HCT116 (cell line): ENCODE measurements around the gene GMIP. TPM values are rescaled to one million over a fixed set of nuclear protein-coding genes. Genes with fewer than 3 reads are reported as not detected.

Experiments used
- ATAC-seq: fragments of 200-7000 bp; cut with Tn5 transposase; 2 replicates; pipeline ENCODE4 v1.9.1; 2020; ENCODE audit warnings: mild to moderate bottlenecking, moderate library complexity
- BruUV-seq: library from RNA; stranded (reverse); fragments of 400-500 nt; replicated peaks from 2 replicates; lab custom pipeline; 2021; lab: Mats Ljungman, UMichigan
- CTCF ChIA-PET: fragments of 300-600 bp; sonication (Branson Sonifier 250); formaldehyde crosslinking; loops from one replicate; lab custom pipeline; 2021; ENCODE audit warnings: antibody characterized with exemption; lab: Charles Lee
- POLR2A ChIA-PET: fragments of 300-600, 350-600 bp; sonication (Branson Sonifier 250); formaldehyde crosslinking; loops from one replicate; lab custom pipeline; 2021; ENCODE audit warnings: antibody characterized with exemption; lab: Charles Lee
- RAD21 ChIA-PET, 2 experiments: fragments of 300-600 bp; sonication (Branson Sonifier 250); formaldehyde crosslinking; loops; one replicate each; lab custom pipeline; 2023; ENCODE audit warnings: low total read pairs in 2 of 2; ENCODE audit not compliant: uncharacterized antibody in 2 of 2, unreplicated experiment in 2 of 2, low non-redundant PET in 1 of 2; lab: Charles Lee
- DNase-seq: peaks from one replicate; pipeline ENCODE4 v3.0.0-alpha.2; 2010; ENCODE audit warnings: low read depth, low spot score
- H2AFZ ChIP-seq: fragments of 200-600 bp; shearing (Covaris generic), sonication (generic); 2 replicates; pipeline ENCODE4 v1.6.1; 2017; ENCODE audit warnings: low read depth, mixed run types, mixed read lengths, antibody characterized with exemption, low read length; ENCODE audit not compliant: poor library complexity, severe bottlenecking
- H3K27ac ChIP-seq: 2 replicates; pipeline ENCODE4 v1.5.1; 2012; ENCODE audit warnings: low read depth, low read length
- H3K27me3 ChIP-seq: fragments of 200-600 bp; sonication (generic); 2 replicates; pipeline ENCODE4 v1.6.1; 2016; ENCODE audit warnings: mixed run types, low read length, mixed read lengths; ENCODE audit not compliant: insufficient read depth
- H3K36me3 ChIP-seq, 2 experiments: fragments of 200-500 bp in 1 of 2; fragments of 200-600 bp in 1 of 2; sonication (Bioruptor generic) in 1 of 2; sonication (generic) in 1 of 2; 2 replicates each; pipeline versions ENCODE4 v1.5.1 to v1.6.1; 2014 to 2016; ENCODE audit warnings: low read length in 2 of 2, inconsistent platforms in 1 of 2, mixed read lengths in 1 of 2, mixed run types in 1 of 2; ENCODE audit not compliant: insufficient read depth in 2 of 2, control insufficient read depth in 1 of 2
- H3K4me1 ChIP-seq, 2 experiments: fragments of 200-600 bp in 1 of 2; sonication (generic) in 1 of 2; 2 replicates each; pipeline versions ENCODE4 v1.5.1 to v1.6.1; 2012 to 2017; ENCODE audit warnings: low read length in 2 of 2, inconsistent platforms in 1 of 2, mild to moderate bottlenecking in 1 of 2, mixed read lengths in 1 of 2, mixed run types in 1 of 2, moderate library complexity in 1 of 2; ENCODE audit not compliant: insufficient read depth in 2 of 2, control insufficient read depth in 1 of 2
- H3K4me2 ChIP-seq: fragments of 200-600 bp; sonication (generic); 2 replicates; pipeline ENCODE4 v1.6.1; 2017; ENCODE audit warnings: mixed run types, low read length, mixed read lengths
- H3K4me3 ChIP-seq, 2 experiments: fragments of 200-600 bp in 1 of 2; sonication (generic) in 1 of 2; replicated peaks in 1 of 2; 2 replicates each; pipeline ENCODE4 v1.5.1; 2011 to 2016; ENCODE audit warnings: low read length in 2 of 2, control low read depth in 1 of 2, low read depth in 1 of 2, mild to moderate bottlenecking in 1 of 2, mixed read lengths in 1 of 2, mixed run types in 1 of 2
- H3K79me2 ChIP-seq: fragments of 200-600 bp; sonication (generic); 2 replicates; pipeline ENCODE4 v1.6.1; 2017; ENCODE audit warnings: mild to moderate bottlenecking, mixed run types, low read length, moderate library complexity, mixed read lengths; ENCODE audit not compliant: insufficient read depth
- H3K9ac ChIP-seq: fragments of 200-600 bp; sonication (generic); 2 replicates; pipeline ENCODE4 v1.6.1; 2016; ENCODE audit warnings: low read length, mixed read lengths
- H3K9me2 ChIP-seq: fragments of 200-600 bp; sonication (generic), shearing (Covaris generic); 2 replicates; pipeline ENCODE4 v1.6.1; 2017; ENCODE audit warnings: mixed run types, mild to moderate bottlenecking, moderate library complexity; ENCODE audit not compliant: insufficient read depth
- H3K9me3 ChIP-seq, 2 experiments: fragments of 200-500 bp in 1 of 2; fragments of 200-600 bp in 1 of 2; sonication (Bioruptor generic) in 1 of 2; sonication (generic) in 1 of 2; 2 replicates each; pipeline ENCODE4 v1.6.1; 2014 to 2017; ENCODE audit warnings: low read length in 2 of 2, mixed read lengths in 2 of 2, inconsistent platforms in 1 of 2, low read depth in 1 of 2, mild to moderate bottlenecking in 1 of 2, mixed run types in 1 of 2, moderate library complexity in 1 of 2; ENCODE audit not compliant: control insufficient read depth in 1 of 2, insufficient read depth in 1 of 2
- H4K20me1 ChIP-seq: fragments of 200-600 bp; sonication (generic), shearing (Covaris generic); 2 replicates; pipeline ENCODE4 v1.6.1; 2017; ENCODE audit warnings: mixed run types, mild to moderate bottlenecking, moderate library complexity; ENCODE audit not compliant: insufficient read depth
- CEBPB ChIP-seq: IDR thresholded peaks from 2 replicates; pipeline ENCODE4 v1.6.1; 2012; ENCODE audit warnings: low read depth
- CTCF ChIP-seq, 3 experiments: fragments of 200-600 bp in 1 of 3; sonication (generic) in 1 of 3; IDR thresholded peaks in 2 of 3; conservative IDR thresholded peaks in 1 of 3; 2 replicates each; pipeline ENCODE4 v1.5.1; 2012 to 2017; ENCODE audit warnings: low read depth in 2 of 3, low read length in 2 of 3, antibody characterized with exemption in 1 of 3, borderline replicate concordance in 1 of 3, control low read depth in 1 of 3, mild to moderate bottlenecking in 1 of 3, mixed read lengths in 1 of 3, mixed run types in 1 of 3, moderate library complexity in 1 of 3; ENCODE audit not compliant: insufficient read depth in 1 of 3
- EGR1 ChIP-seq: IDR thresholded peaks from 2 replicates; pipeline ENCODE4 v1.6.1; 2012; ENCODE audit warnings: low read depth
- ELF1 ChIP-seq: IDR thresholded peaks from 2 replicates; pipeline ENCODE4 v1.6.1; 2012; ENCODE audit warnings: low read depth, borderline replicate concordance
- FOSL1 ChIP-seq: IDR thresholded peaks from 2 replicates; pipeline ENCODE4 v1.6.1; 2012; ENCODE audit warnings: low read depth
- JUND ChIP-seq: IDR thresholded peaks from 2 replicates; pipeline ENCODE4 v1.6.1; 2012
- MAX ChIP-seq: IDR thresholded peaks from 2 replicates; pipeline ENCODE4 v1.6.1; 2012
- POLR2AphosphoS5 ChIP-seq: IDR thresholded peaks from 2 replicates; pipeline ENCODE4 v1.6.1; 2011; ENCODE audit warnings: mild to moderate bottlenecking, low read depth, low read length, moderate library complexity
- ZFX ChIP-seq: fragments of 450-650 bp; IDR thresholded peaks from 2 replicates; pipeline ENCODE4 v1.6.1; 2017
- intact Hi-C: fragments of 100-400 bp; cut with micrococcal nuclease; formaldehyde crosslinking; loops from 2 replicates; pipeline ENCODE4 v1.10.0; 2022
- total RNA-seq: library from RNA; stranded (reverse); gene quantifications from one replicate; pipeline ENCODE4 v1.2.1, GENCODE V29; 2021; ENCODE audit not compliant: unreplicated experiment

Gene GMIP
- total RNA-seq, 1 experiment from 2014 or later, result 16.3 TPM

GRCh38 chr19:19674315-19674714 lies 30.9 kb upstream of the GMIP start:
- Histone ChIP-seq H3K9me3 (peaks cover 12 to 17% of the 10 kb centered on the region in 2 experiments), H3K36me3 (peaks cover 2 to 39% of the 10 kb centered on the region in 2 experiments), H4K20me1 (no peaks in the 10 kb centered on the region)

More at GRCh38 chr19:19674315-19674714, 30.9 kb upstream of the GMIP start:
- no peak overlapping the region for H2AFZ ChIP-seq
- intact Hi-C loops, result no loop called here
- H3K4me1 ChIP-seq, result peaks cover 5 to 9% of the 10 kb centered on the region in 2 experiments
- ChIA-PET POLR2A (no interaction called here), RAD21 (no interaction called here), CTCF (no interaction called here)
- DNase-seq (no peak), ATAC-seq (no peak)
- H3K79me2 ChIP-seq, result peaks cover 56% of the 10 kb centered on the region
- H3K27me3 ChIP-seq, result no peaks in the 10 kb centered on the region
- no TSS peak for BruUV-seq
- no peak overlapping the region for H3K4me3 ChIP-seq
- no peaks in the 10 kb centered on the region for H3K9me2 ChIP-seq
- no peak overlapping the region for H3K27ac ChIP-seq
- TF ChIP-seq MAX, result no peak
- no peak for TF ChIP-seq FOSL1
- no peak for TF ChIP-seq JUND
- no peak for TF ChIP-seq ZFX
- TF ChIP-seq POLR2AphosphoS5, result no peak
- no peak for TF ChIP-seq EGR1
- TF ChIP-seq CEBPB, result no peak
- no peak for TF ChIP-seq CTCF (IDR thresholded peaks at IDR 0.05 in 2 of 3, conservative IDR thresholded peaks at IDR 0.05 in 1 of 3; ENCODE audit: borderline replicate concordance in 1 of 3, insufficient read depth in 1 of 3, low read depth in 2 of 3, low read length in 2 of 3)
- TF ChIP-seq ELF1, result no peak
- no peak overlapping the region for H3K4me2 ChIP-seq
- no peak overlapping the region for H3K9ac ChIP-seq
